ENCODE data around the gene PNMA5.
"Not testable (repeated sequence)": the region's sequence is repeated elsewhere in the genome, so short reads cannot be mapped to it uniquely, and the experiment has no call there.

Gene PNMA5

GRCh38 chrX:152993933-152994332 lies at the start of gene PNMA5:
PNMA5 (minus strand) TSS chrX:152994116; CDS start chrX:152991598, 2,518 bp downstream.
- no peak for DNase-seq

GRCh38 chrX:153032397-153033118 lies 38.6 kb upstream of the PNMA5 start:
- DNase-seq: peak; percentile 81

GRCh38 chrX:153030801-153031200 lies 36.9 kb upstream of the PNMA5 start:
- no peak for DNase-seq

GRCh38 chrX:153029875-153030274 lies 36.0 kb upstream of the PNMA5 start:
- DNase-seq: no peak

GRCh38 chrX:153029162-153029561 lies 35.2 kb upstream of the PNMA5 start:
- DNase-seq: no peak

- not testable (repeated sequence) for DNase-seq
These were observed 34.6 kb upstream of the PNMA5 start for GRCh38 chrX:153028487-153028886.

GRCh38 chrX:153026501-153026900 lies 32.6 kb upstream of the PNMA5 start:
- DNase-seq: not testable (repeated sequence)

GRCh38 chrX:153019166-153019565 lies 25.2 kb upstream of the PNMA5 start:
- DNase-seq: no peak

GRCh38 chrX:153017174-153017573 lies 23.3 kb upstream of the PNMA5 start:
- not testable (repeated sequence) for DNase-seq

- DNase-seq: no peak
These were observed 10.9 kb upstream of the PNMA5 start for GRCh38 chrX:153004780-153005179.

- DNase-seq: no peak
These were observed 10.1 kb upstream of the PNMA5 start for GRCh38 chrX:153003981-153004380.

- DNase-seq: not testable (repeated sequence)
These were observed 8.3 kb upstream of the PNMA5 start for GRCh38 chrX:153002182-153002581.

GRCh38 chrX:152997337-152997736 lies 3.4 kb upstream of the PNMA5 start:
- no peak for DNase-seq

- no peak for DNase-seq
These were observed 1.8 kb downstream of the PNMA5 start for GRCh38 chrX:152992115-152992514.

- no peak for DNase-seq
These were observed 2.8 kb downstream of the PNMA5 start for GRCh38 chrX:152991123-152991522.

GRCh38 chrX:152989292-152989658 lies 4.6 kb downstream of the PNMA5 start:
- DNase-seq: no peak

- DNase-seq: no peak
These were observed 5.2 kb downstream of the PNMA5 start for GRCh38 chrX:152988536-152989291.

- no peak for DNase-seq
These were observed 6.1 kb downstream of the PNMA5 start for GRCh38 chrX:152987801-152988200.

- DNase-seq: not testable (repeated sequence)
These were observed 6.8 kb downstream of the PNMA5 start for GRCh38 chrX:152987156-152987555.

GRCh38 chrX:152985383-152985782 lies 8.5 kb downstream of the PNMA5 start:
- DNase-seq: not testable (repeated sequence)

- DNase-seq: no peak
These were observed 25.7 kb downstream of the PNMA5 start for GRCh38 chrX:152968193-152968592.

- no peak for DNase-seq
These were observed 33.8 kb downstream of the PNMA5 start for GRCh38 chrX:152960115-152960514.

- DNase-seq: no peak
These were observed 34.3 kb downstream of the PNMA5 start for GRCh38 chrX:152959626-152960025.

Measured in DMS153 (cell line).